ENCODE results near the gene HMGCS2.
A peak's percentile ranks its signal among the peaks of the same experiment; 100 is the strongest.

HMGCS2 gene

GRCh38 chr1:119768778-119769177 lies at the start of gene HMGCS2:
TSS of gene HMGCS2 (minus strand) at chr1:119768905. CDS start at chr1:119768844, 61 bp downstream.
- no peak for DNase-seq

GRCh38 chr1:119818181-119818580 lies 49.5 kb upstream of the HMGCS2 start:
- DNase-seq = no peak

- no peak for DNase-seq
Observed at GRCh38 chr1:119816407-119816806, 47.7 kb upstream of the HMGCS2 start.

GRCh38 chr1:119815928-119816327 lies 47.2 kb upstream of the HMGCS2 start:
- DNase-seq = no peak

- no peak for DNase-seq
Observed at GRCh38 chr1:119815361-119815760, 46.7 kb upstream of the HMGCS2 start.

- DNase-seq = no peak
Observed at GRCh38 chr1:119814288-119814687, 45.6 kb upstream of the HMGCS2 start.

GRCh38 chr1:119811985-119812557 lies 43.4 kb upstream of the HMGCS2 start:
- DNase-seq = no peak

- no peak for DNase-seq
Observed at GRCh38 chr1:119811387-119811786, 42.7 kb upstream of the HMGCS2 start, which contains the start of gene REG4. TSS of gene REG4 (minus strand) at chr1:119811460. CDS start at chr1:119808769, 2,691 bp downstream.

GRCh38 chr1:119808972-119809550 lies 40.4 kb upstream of the HMGCS2 start:
- peak; percentile 68 to 73 for DNase-seq

- no peak for DNase-seq
Observed at GRCh38 chr1:119808491-119808890, 39.8 kb upstream of the HMGCS2 start.

GRCh38 chr1:119806489-119806888 lies 37.8 kb upstream of the HMGCS2 start:
- no peak for DNase-seq

- no peak for DNase-seq
Observed at GRCh38 chr1:119805746-119806145, 37.0 kb upstream of the HMGCS2 start.

GRCh38 chr1:119805247-119805646 lies 36.5 kb upstream of the HMGCS2 start:
- DNase-seq = no peak

GRCh38 chr1:119799599-119800177 lies 31.0 kb upstream of the HMGCS2 start:
- DNase-seq = no peak

GRCh38 chr1:119799003-119799402 lies 30.3 kb upstream of the HMGCS2 start:
- DNase-seq = no peak

- no peak for DNase-seq
Observed at GRCh38 chr1:119797606-119798005, 28.9 kb upstream of the HMGCS2 start.

GRCh38 chr1:119797162-119797561 lies 28.5 kb upstream of the HMGCS2 start:
- no peak for DNase-seq

GRCh38 chr1:119795261-119796200 lies 26.8 kb upstream of the HMGCS2 start:
- no peak for DNase-seq

- no peak for DNase-seq
Observed at GRCh38 chr1:119794876-119795240, 26.2 kb upstream of the HMGCS2 start.

- no peak for DNase-seq
Observed at GRCh38 chr1:119794230-119794875, 25.6 kb upstream of the HMGCS2 start.

GRCh38 chr1:119791377-119791776 lies 22.7 kb upstream of the HMGCS2 start:
- DNase-seq = no peak

GRCh38 chr1:119790451-119791198 lies 21.9 kb upstream of the HMGCS2 start:
- no peak for DNase-seq

Measured in activated CD4-positive, alpha-beta T cell treated with anti-CD3 and anti-CD28 coated beads, Interleukin-2, amount 50 U/mL, for 48 hours (primary cell).